Measurements from ENCODE around the gene ZSWIM9. TPM values are rescaled to one million over a fixed set of nuclear protein-coding genes. Genes with fewer than 3 reads are reported as not detected.

Gene ZSWIM9
- total RNA-seq, 2 donors from 2014 or later, result 9.9 to 13.0 TPM

- H3K27me3 Mint-ChIP-seq (ENCODE audit: insufficient read depth), result no peaks in the 10 kb centered on the region
- Histone ChIP-seq H3K27me3 (ENCODE audit: control insufficient read depth, insufficient read depth, low read length, poor library complexity, severe bottlenecking) (no peaks in the 10 kb centered on the region), H3K4me3 (ENCODE audit: low read length) (no peak overlapping the region), H3K4me1 (ENCODE audit: control insufficient read depth, insufficient read depth, low read length) (no peaks in the 10 kb centered on the region), H3K9me3 (ENCODE audit: control insufficient read depth, low read length) (no peaks in the 10 kb centered on the region), H3K36me3 (ENCODE audit: control insufficient read depth, insufficient read depth, low read length) (peaks cover 20% of the 10 kb centered on the region), H3K27ac (ENCODE audit: low read depth, low read length) (no peak overlapping the region), H3K9ac (ENCODE audit: extremely low read depth, low read length, poor library complexity, severe bottlenecking) (no peak overlapping the region)
- H3K4me3 Mint-ChIP-seq, result no peak overlapping the region
- 89 to 95% methylated on average over 26 of the region's 26 CpGs for WGBS, 2 experiments (ENCODE audit: insufficient coverage in 1 of 2, insufficient read length in 1 of 2)
- no peak for DNase-seq
- H3K4me1 Mint-ChIP-seq, result no peaks in the 10 kb centered on the region
- no peaks in the 10 kb centered on the region for H3K9me3 Mint-ChIP-seq
- TF ChIP-seq CTCF (conservative IDR thresholded peaks at IDR 0.05), result no peak
- H3K36me3 Mint-ChIP-seq (ENCODE audit: low read depth), result peaks cover 37% of the 10 kb centered on the region
- no peak overlapping the region for H3K27ac Mint-ChIP-seq
Measured at GRCh38 chr19:48137411-48137810, 33.1 kb upstream of the ZSWIM9 start.

GRCh38 chr19:48139053-48139452 lies 31.4 kb upstream of the ZSWIM9 start:
- Mint-ChIP-seq H3K36me3 (ENCODE audit: low read depth) (peaks cover 46% of the 10 kb centered on the region), H3K9me3 (no peaks in the 10 kb centered on the region), H3K27me3 (ENCODE audit: insufficient read depth) (no peaks in the 10 kb centered on the region), H3K27ac (no peak overlapping the region), H3K4me1 (no peaks in the 10 kb centered on the region), H3K4me3 (no peak overlapping the region)
- peaks cover 17% of the 10 kb centered on the region for H3K36me3 ChIP-seq (ENCODE audit: control insufficient read depth, insufficient read depth, low read length)
- DNase-seq, result no peak
- WGBS, 2 experiments (ENCODE audit: insufficient coverage in 1 of 2, insufficient read length in 1 of 2), result 89 to 91% methylated on average over 5 to 6 of the region's 6 CpGs
- TF ChIP-seq CTCF (conservative IDR thresholded peaks at IDR 0.05), result no peak
- H3K4me1 ChIP-seq (ENCODE audit: control insufficient read depth, insufficient read depth, low read length), result no peaks in the 10 kb centered on the region
- H3K9me3 ChIP-seq (ENCODE audit: control insufficient read depth, low read length), result no peaks in the 10 kb centered on the region
- no peaks in the 10 kb centered on the region for H3K27me3 ChIP-seq (ENCODE audit: control insufficient read depth, insufficient read depth, low read length, poor library complexity, severe bottlenecking)
- H3K27ac ChIP-seq (ENCODE audit: low read depth, low read length), result no peak overlapping the region
- H3K4me3 ChIP-seq (ENCODE audit: low read length), result no peak overlapping the region
- no peak overlapping the region for H3K9ac ChIP-seq (ENCODE audit: extremely low read depth, low read length, poor library complexity, severe bottlenecking)

- Mint-ChIP-seq H3K9me3 (no peaks in the 10 kb centered on the region), H3K27ac (no peak overlapping the region), H3K27me3 (ENCODE audit: insufficient read depth) (no peaks in the 10 kb centered on the region), H3K36me3 (ENCODE audit: low read depth) (peaks cover 71% of the 10 kb centered on the region), H3K4me3 (no peak overlapping the region), H3K4me1 (no peaks in the 10 kb centered on the region)
- no peaks in the 10 kb centered on the region for H3K27me3 ChIP-seq (ENCODE audit: control insufficient read depth, insufficient read depth, low read length, poor library complexity, severe bottlenecking)
- H3K4me3 ChIP-seq (ENCODE audit: low read length), result no peak overlapping the region
- no peak for TF ChIP-seq CTCF (conservative IDR thresholded peaks at IDR 0.05)
- DNase-seq, result peak; percentile 24
- no peak overlapping the region for H3K9ac ChIP-seq (ENCODE audit: extremely low read depth, low read length, poor library complexity, severe bottlenecking)
- 90 to 96% methylated on average over 2 to 4 of the region's 4 CpGs for WGBS, 2 experiments (ENCODE audit: insufficient coverage in 1 of 2, insufficient read length in 1 of 2)
- no peaks in the 10 kb centered on the region for H3K9me3 ChIP-seq (ENCODE audit: control insufficient read depth, low read length)
- H3K4me1 ChIP-seq (ENCODE audit: control insufficient read depth, insufficient read depth, low read length), result no peaks in the 10 kb centered on the region
- no peak overlapping the region for H3K27ac ChIP-seq (ENCODE audit: low read depth, low read length)
- peaks cover 53% of the 10 kb centered on the region for H3K36me3 ChIP-seq (ENCODE audit: control insufficient read depth, insufficient read depth, low read length)
Measured at GRCh38 chr19:48147597-48148175, 22.8 kb upstream of the ZSWIM9 start.
